Fibroblast of peridontal ligament (primary cell): Measurements from ENCODE around the gene NEU4.
"Not testable (repeated sequence)": the region's sequence is repeated elsewhere in the genome, so short reads cannot be mapped to it uniquely, and the experiment has no call there.

Experiments
- DNase-seq: peaks from one replicate; pipeline ENCODE4 v3.0.0-alpha.2; 2010; ENCODE audit errors: extremely low read depth

Gene NEU4

GRCh38 chr2:241812730-241813643 is 4.0 kb downstream of the NEU4 start:
- no peak for DNase-seq

- no peak for DNase-seq
These were observed 4.8 kb downstream of the NEU4 start for GRCh38 chr2:241813644-241814392.

GRCh38 chr2:241814393-241814642 is 5.3 kb downstream of the NEU4 start:
- DNase-seq, result no peak

- DNase-seq, result no peak
These were observed 5.9 kb downstream of the NEU4 start for GRCh38 chr2:241814643-241815476.

GRCh38 chr2:241815477-241816430 is 6.8 kb downstream of the NEU4 start:
- no peak for DNase-seq

- DNase-seq, result no peak
These were observed 7.6 kb downstream of the NEU4 start for GRCh38 chr2:241816431-241817121.

- no peak for DNase-seq
These were observed 8.3 kb downstream of the NEU4 start for GRCh38 chr2:241817126-241817820.

GRCh38 chr2:241817821-241818215 is 8.8 kb downstream of the NEU4 start:
- DNase-seq, result not testable (repeated sequence)

GRCh38 chr2:241818229-241818942 is 9.4 kb downstream of the NEU4 start:
- no peak for DNase-seq

- no peak for DNase-seq
These were observed 9.9 kb downstream of the NEU4 start for GRCh38 chr2:241818943-241819270.

GRCh38 chr2:241819947-241820624 is 11.1 kb downstream of the NEU4 start:
- DNase-seq, result not testable (repeated sequence)

- no peak for DNase-seq
These were observed 11.8 kb downstream of the NEU4 start for GRCh38 chr2:241820625-241821384.

- no peak for DNase-seq
These were observed 12.7 kb downstream of the NEU4 start for GRCh38 chr2:241821460-241822263.

GRCh38 chr2:241822264-241822623 is 13.3 kb downstream of the NEU4 start:
- no peak for DNase-seq

- not testable (repeated sequence) for DNase-seq
These were observed 14.8 kb downstream of the NEU4 start for GRCh38 chr2:241823531-241824437.

- DNase-seq, result no peak
These were observed 18.4 kb downstream of the NEU4 start for GRCh38 chr2:241827394-241827793.
